Tibial artery (tissue), 4 donors: ENCODE measurements around the gene TRPV4.
A peak's percentile ranks its signal among the peaks of the same experiment; 100 is the strongest.

Experiments
- DNase-seq, 2 donors: peaks; one replicate each; pipeline ENCODE4 v3.0.0-alpha.2; 2019
- H3K27ac ChIP-seq, 2 donors: fragments of 200-600 bp; sonication (generic) in 1 of 2; 1 replicate in 1 of 2; 2 replicates in 1 of 2; pipeline ENCODE4 v1.5.1; 2018 to 2019; ENCODE audit warnings: mild to moderate bottlenecking in 1 of 2
- H3K27me3 ChIP-seq, 2 donors: fragments of 200-600 bp; sonication (generic) in 1 of 2; one replicate each; pipeline versions ENCODE4 v1.5.1 to v1.6.0; 2016 to 2019
- H3K36me3 ChIP-seq, 3 donors: fragments of 200-600 bp; sonication (generic) in 2 of 3; one replicate each; pipeline ENCODE4 v1.5.1; 2016 to 2019; ENCODE audit warnings: mild to moderate bottlenecking in 2 of 3
- H3K4me1 ChIP-seq, 4 donors: fragments of 200-600 bp; sonication (generic) in 2 of 4; 1 replicate in 3 of 4; 2 replicates in 1 of 4; pipeline ENCODE4 v1.5.1; 2016 to 2019
- H3K4me3 ChIP-seq, 2 donors: fragments of 200-600 bp; sonication (generic) in 1 of 2; 1 replicate in 1 of 2; 2 replicates in 1 of 2; pipeline ENCODE4 v1.5.1; 2018 to 2019; ENCODE audit warnings: mild to moderate bottlenecking in 2 of 2
- H3K9me3 ChIP-seq, 3 donors: fragments of 200-600 bp; sonication (generic) in 1 of 3; one replicate each; pipeline ENCODE4 v1.5.1; 2016 to 2019
- CTCF ChIP-seq, 2 experiments: fragments of 200-600 bp in 1 of 2; fragments of 450-650 bp in 1 of 2; IDR thresholded peaks; one replicate each; pipeline ENCODE4 v1.5.1; 2017 to 2019; ENCODE audit warnings: antibody characterized with exemption in 2 of 2, mild to moderate bottlenecking in 1 of 2, moderate library complexity in 1 of 2
- intact Hi-C: fragments of 100-400 bp; cut with DNase I; formaldehyde crosslinking; loops from one replicate; pipeline ENCODE4 v1.15.0; 2023; ENCODE audit warnings: low total_unique reads

TRPV4 gene

GRCh38 chr12:109836916-109837315 is 3.7 kb upstream of the TRPV4 start:
- H3K9me3 ChIP-seq = no peaks in the 10 kb centered on the region
- DNase-seq = no peak
- TF ChIP-seq CTCF (IDR thresholded peaks at IDR 0.05) = no peak
- H3K4me1 ChIP-seq = peaks cover 0 to 13% (median 8%) of the 10 kb centered on the region in 4 donors
- intact Hi-C loops = no loop called here
- peaks cover 0 to 27% of the 10 kb centered on the region in 2 donors for H3K27me3 ChIP-seq
- no peaks in the 10 kb centered on the region for H3K36me3 ChIP-seq
- no peak overlapping the region for H3K27ac ChIP-seq
- H3K4me3 ChIP-seq = no peak overlapping the region

GRCh38 chr12:109835827-109836226 is 2.6 kb upstream of the TRPV4 start:
- intact Hi-C loops = no loop called here
- no peaks in the 10 kb centered on the region for H3K9me3 ChIP-seq
- H3K36me3 ChIP-seq = no peaks in the 10 kb centered on the region
- H3K27ac ChIP-seq = no peak overlapping the region
- H3K4me1 ChIP-seq = peaks cover 0 to 13% (median 8%) of the 10 kb centered on the region in 4 donors
- peaks cover 0 to 37% of the 10 kb centered on the region in 2 donors for H3K27me3 ChIP-seq
- TF ChIP-seq CTCF (IDR thresholded peaks at IDR 0.05) = no peak
- DNase-seq = no peak
- H3K4me3 ChIP-seq = no peak overlapping the region

GRCh38 chr12:109832541-109833306 is 474 bp downstream of the TRPV4 start:
- Histone ChIP-seq H3K9me3 (no peaks in the 10 kb centered on the region), H3K4me1 (peaks cover 0 to 13% (median 8%) of the 10 kb centered on the region in 4 donors), H3K27me3 (peaks cover 0 to 61% of the 10 kb centered on the region in 2 donors), H3K36me3 (no peaks in the 10 kb centered on the region), H3K27ac (no peak overlapping the region), H3K4me3 (peak overlapping the region; percentile 35 to 45)
- no peak for DNase-seq
- TF ChIP-seq CTCF (IDR thresholded peaks at IDR 0.05) = no peak
- intact Hi-C loops = no loop called here

GRCh38 chr12:109831929-109832328 is 1.3 kb downstream of the TRPV4 start:
- peaks cover 0 to 13% (median 8%) of the 10 kb centered on the region in 4 donors for H3K4me1 ChIP-seq
- DNase-seq = no peak

GRCh38 chr12:109831365-109831764 is 1.8 kb downstream of the TRPV4 start:
- Histone ChIP-seq H3K4me3 (no peak overlapping the region), H3K27me3 (peaks cover 0 to 65% of the 10 kb centered on the region in 2 donors), H3K27ac (no peak overlapping the region), H3K9me3 (no peaks in the 10 kb centered on the region), H3K36me3 (no peaks in the 10 kb centered on the region), H3K4me1 (peaks cover 0 to 13% (median 8%) of the 10 kb centered on the region in 4 donors)
- TF ChIP-seq CTCF (IDR thresholded peaks at IDR 0.05) = no peak
- intact Hi-C loops = no loop called here
- no peak for DNase-seq

More at GRCh38 chr12:109831929-109832328, 1.3 kb downstream of the TRPV4 start:
- intact Hi-C loops = no loop called here
- TF ChIP-seq CTCF (IDR thresholded peaks at IDR 0.05) = no peak
- no peaks in the 10 kb centered on the region for H3K36me3 ChIP-seq
- H3K9me3 ChIP-seq = no peaks in the 10 kb centered on the region
- peaks cover 0 to 65% of the 10 kb centered on the region in 2 donors for H3K27me3 ChIP-seq
- H3K27ac ChIP-seq = no peak overlapping the region
- no peak overlapping the region for H3K4me3 ChIP-seq
